GM12875 (cell line): ENCODE results near the gene ZNF324.
A peak's percentile ranks its signal among the peaks of the same experiment; 100 is the strongest.

Source experiments
- H3K4me3 ChIP-seq: one replicate; pipeline ENCODE4 v1.5.1; 2011; ENCODE audit warnings: low read depth, low read length, control low read depth
- TF ChIP-seq, protein P1 (sequence below): IDR thresholded peaks from 2 replicates; pipeline ENCODE4 v1.5.1; 2011; ENCODE audit warnings: low read depth, mild to moderate bottlenecking, control low read depth, inconsistent platforms, low read length, moderate library complexity, borderline replicate concordance; ENCODE audit not compliant: insufficient read depth

ZNF324 gene

GRCh38 chr19:58450856-58451357 lies 16.0 kb upstream of the ZNF324 start:
- H3K4me3 ChIP-seq: peak overlapping the region; percentile 91

DNA sequence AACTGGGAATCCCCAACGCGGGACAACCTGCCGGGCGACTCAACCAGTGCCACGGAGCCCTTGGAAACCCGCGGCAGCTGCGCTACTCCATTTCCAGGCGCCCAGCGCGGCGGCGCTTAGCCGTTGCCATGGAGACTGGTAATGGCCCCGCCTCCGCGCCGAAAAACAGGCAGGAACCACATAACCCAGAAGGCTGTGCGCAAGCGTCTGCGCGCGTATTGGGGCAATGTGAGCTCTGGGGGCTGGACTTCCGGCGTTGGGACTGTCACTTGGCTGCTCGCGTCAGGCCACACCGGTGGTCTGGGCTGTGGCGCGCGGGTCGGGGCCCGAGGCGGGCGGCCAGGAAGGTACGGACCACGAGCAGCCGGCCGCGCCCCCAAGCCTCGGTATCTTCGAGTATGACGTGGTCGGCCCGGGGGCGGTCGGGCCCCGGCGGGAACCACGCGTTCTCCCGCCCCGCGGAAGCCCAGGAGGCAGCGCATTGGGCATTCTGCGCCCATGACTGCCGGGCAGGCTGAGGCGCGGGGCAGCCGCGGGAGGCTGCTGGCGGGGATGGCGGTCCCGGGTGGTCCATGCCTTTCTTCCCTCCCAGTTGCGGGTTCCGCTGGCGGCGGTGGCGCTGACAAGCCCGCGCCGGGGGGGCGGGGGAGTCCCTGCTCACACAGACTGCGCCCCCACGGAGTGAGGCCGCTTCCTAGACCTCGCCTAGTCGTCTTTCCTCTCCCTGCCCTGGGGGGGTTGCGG lies 15.3 kb upstream of the ZNF324 start, which contains the start of gene ZNF324B:
TSS of gene ZNF324B (plus strand) at position 265 of the 744 bp plus-strand sequence. CDS start 2,080 bp downstream, outside the sequence.
- peak within 1 kb of the TSS; percentile 91 for H3K4me3 ChIP-seq
- TF ChIP-seq, protein P1, sequence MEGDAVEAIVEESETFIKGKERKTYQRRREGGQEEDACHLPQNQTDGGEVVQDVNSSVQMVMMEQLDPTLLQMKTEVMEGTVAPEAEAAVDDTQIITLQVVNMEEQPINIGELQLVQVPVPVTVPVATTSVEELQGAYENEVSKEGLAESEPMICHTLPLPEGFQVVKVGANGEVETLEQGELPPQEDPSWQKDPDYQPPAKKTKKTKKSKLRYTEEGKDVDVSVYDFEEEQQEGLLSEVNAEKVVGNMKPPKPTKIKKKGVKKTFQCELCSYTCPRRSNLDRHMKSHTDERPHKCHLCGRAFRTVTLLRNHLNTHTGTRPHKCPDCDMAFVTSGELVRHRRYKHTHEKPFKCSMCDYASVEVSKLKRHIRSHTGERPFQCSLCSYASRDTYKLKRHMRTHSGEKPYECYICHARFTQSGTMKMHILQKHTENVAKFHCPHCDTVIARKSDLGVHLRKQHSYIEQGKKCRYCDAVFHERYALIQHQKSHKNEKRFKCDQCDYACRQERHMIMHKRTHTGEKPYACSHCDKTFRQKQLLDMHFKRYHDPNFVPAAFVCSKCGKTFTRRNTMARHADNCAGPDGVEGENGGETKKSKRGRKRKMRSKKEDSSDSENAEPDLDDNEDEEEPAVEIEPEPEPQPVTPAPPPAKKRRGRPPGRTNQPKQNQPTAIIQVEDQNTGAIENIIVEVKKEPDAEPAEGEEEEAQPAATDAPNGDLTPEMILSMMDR: no peak

More at GRCh38 chr19:58450856-58451357, 16.0 kb upstream of the ZNF324 start:
- TF ChIP-seq, protein P1: no peak

DNA sequence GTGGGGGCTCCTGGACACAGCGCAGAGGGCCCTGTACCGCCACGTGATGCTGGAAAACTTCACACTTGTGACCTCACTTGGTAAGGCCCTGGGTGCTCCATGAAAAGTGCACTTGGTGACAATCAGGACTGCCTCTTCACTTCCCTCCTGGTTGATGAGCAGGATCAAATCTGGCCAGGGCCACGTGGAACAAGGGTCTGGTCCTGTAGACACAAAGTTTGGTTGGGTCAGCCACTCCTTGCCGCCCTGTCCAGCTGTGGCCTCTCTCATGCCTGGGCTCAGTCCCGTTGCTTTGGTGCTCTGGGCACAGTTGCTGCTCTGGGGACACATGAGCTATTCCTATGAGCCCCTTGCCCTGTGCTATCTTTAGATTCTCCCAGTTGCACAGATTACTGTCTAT lies 13.1 kb upstream of the ZNF324 start:
- TF ChIP-seq, protein P1: no peak

DNA sequence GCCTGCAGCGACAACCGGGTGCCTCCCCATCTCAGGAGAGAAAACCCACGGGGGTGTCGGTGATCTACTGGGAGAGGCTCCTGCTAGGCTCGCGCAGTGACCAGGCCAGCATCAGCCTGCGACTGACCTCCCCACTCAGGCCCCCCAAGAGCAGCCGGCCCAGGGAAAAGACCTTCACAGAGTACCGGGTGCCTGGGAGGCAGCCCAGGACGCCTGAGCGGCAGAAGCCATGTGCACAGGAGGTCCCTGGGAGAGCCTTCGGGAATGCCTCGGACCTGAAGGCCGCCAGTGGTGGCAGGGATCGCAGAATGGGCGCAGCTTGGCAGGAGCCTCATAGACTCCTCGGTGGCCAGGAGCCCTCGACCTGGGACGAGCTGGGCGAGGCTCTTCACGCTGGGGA lies 11.6 kb upstream of the ZNF324 start:
- no peak overlapping the region for H3K4me3 ChIP-seq
- TF ChIP-seq, protein P1: no peak

More for the DNA sequence above, 13.1 kb upstream of the ZNF324 start:
- no peak overlapping the region for H3K4me3 ChIP-seq

- H3K4me3 ChIP-seq: no peak overlapping the region
- TF ChIP-seq, protein P1: no peak
Observed at GRCh38 chr19:58456111-58456510, 10.8 kb upstream of the ZNF324 start.

DNA sequence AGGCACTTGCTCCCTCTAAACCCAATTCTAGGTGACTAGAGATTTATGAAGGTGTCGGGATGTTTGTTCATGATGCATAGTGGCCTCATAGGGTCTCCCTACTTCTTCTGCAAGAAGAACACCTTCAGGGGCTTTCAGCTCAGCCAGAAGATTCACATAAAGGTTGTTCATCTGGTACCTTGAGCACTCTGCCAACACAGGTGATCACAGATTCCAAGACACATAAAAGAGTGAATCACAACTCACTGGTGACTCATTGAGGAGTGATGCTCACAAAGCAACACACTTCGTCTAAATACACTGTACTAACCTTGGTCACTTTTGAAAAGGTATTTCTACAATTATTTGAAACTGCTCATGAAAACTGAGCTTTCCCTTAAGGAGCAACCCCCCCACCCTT lies 6.8 kb upstream of the ZNF324 start:
- H3K4me3 ChIP-seq: no peak overlapping the region
- TF ChIP-seq, protein P1: no peak
